ENCODE results near the gene C4BPB. TPM values are rescaled to one million over a fixed set of nuclear protein-coding genes. Genes with fewer than 3 reads are reported as not detected.

Gene C4BPB
- total RNA-seq, 1 experiment from 2014 or later = not detected

- intact Hi-C loops (cut with micrococcal nuclease) = loop anchor here (1.0 to 5.0 kb wide), 6 partner anchors 24 to 350 kb away; partner anchors contain the start of genes IL20 and PFKFB2
- peak; percentile 98 for DNase-seq
- Histone ChIP-seq H3F3A (ENCODE audit: low read length, unreplicated experiment) (peaks cover 6% of the 10 kb centered on the region), H3K27ac (ENCODE audit: low read length) (peak overlapping the region; percentile 3; the same call in 1 of the 2 replicates), H3K9me2 (replicated peaks; ENCODE audit: low read length) (no peaks in the 10 kb centered on the region), H4K20me1 (ENCODE audit: low read length) (no peaks in the 10 kb centered on the region), H3K4me3 (ENCODE audit: low read length) (no peak overlapping the region), H2AFZ (ENCODE audit: low read length) (no peak overlapping the region), H3K27me3 (ENCODE audit: low read length) (no peaks in the 10 kb centered on the region), H3K4me2 (ENCODE audit: low read length) (no peak overlapping the region), H3K79me2 (ENCODE audit: low read length) (no peaks in the 10 kb centered on the region), H3K9me3 (ENCODE audit: low read length) (no peaks in the 10 kb centered on the region), H3K36me3 (ENCODE audit: low read depth, low read length) (peaks cover 22% of the 10 kb centered on the region; the same call in 1 of the 2 replicates), H3K9ac (ENCODE audit: low read length) (no peak overlapping the region), H3K4me1 (ENCODE audit: insufficient read depth, low read length) (peaks cover 37% of the 10 kb centered on the region)
- ATAC-seq = peak; percentile 68
- ChIA-PET POLR2A (ENCODE audit: unreplicated experiment) (interaction anchor here (0.6 kb wide), 1 partner anchor 29 kb away, joined by 3 read pairs; no protein-coding TSS in a partner anchor), CTCF (no interaction called here)
- TF ChIP-seq CTCF (conservative IDR thresholded peaks at IDR 0.05; ENCODE audit: low read depth, low read length) (peak; percentile 99), EZH2 (IDR thresholded peaks at IDR 0.05; ENCODE audit: low read length, unreplicated experiment) (no peak)
- no TSS peak for BruUV-seq (replicated peaks)
These were observed 10.9 kb upstream of the C4BPB start for GRCh38 chr1:207077470-207078377.

GRCh38 chr1:207078578-207079132 is 10.0 kb upstream of the C4BPB start:
- Histone ChIP-seq H3K27me3 (ENCODE audit: low read length) (no peaks in the 10 kb centered on the region), H2AFZ (ENCODE audit: low read length) (no peak overlapping the region), H4K20me1 (ENCODE audit: low read length) (no peaks in the 10 kb centered on the region), H3K79me2 (ENCODE audit: low read length) (no peaks in the 10 kb centered on the region), H3K4me2 (ENCODE audit: low read length) (no peak overlapping the region), H3K9me2 (replicated peaks; ENCODE audit: low read length) (no peaks in the 10 kb centered on the region), H3K9me3 (ENCODE audit: low read length) (no peaks in the 10 kb centered on the region), H3K36me3 (ENCODE audit: low read depth, low read length) (peaks cover 20% of the 10 kb centered on the region; the same call in 1 of the 2 replicates), H3K4me3 (ENCODE audit: low read length) (no peak overlapping the region), H3K4me1 (ENCODE audit: insufficient read depth, low read length) (peaks cover 31% of the 10 kb centered on the region), H3F3A (ENCODE audit: low read length, unreplicated experiment) (peaks cover 6% of the 10 kb centered on the region), H3K9ac (ENCODE audit: low read length) (no peak overlapping the region), H3K27ac (ENCODE audit: low read length) (no peak overlapping the region)
- no peak for DNase-seq
- BruUV-seq (replicated peaks) = no TSS peak
- ATAC-seq = no peak
- CTCF ChIA-PET = no interaction called here
- POLR2A ChIA-PET (ENCODE audit: unreplicated experiment) = no interaction called here
- intact Hi-C loops (cut with micrococcal nuclease) = loop anchor here (2.0 to 5.0 kb wide), 3 partner anchors 58 to 351 kb away; partner anchors contain the start of gene IL20
- no peak for TF ChIP-seq EZH2phosphoT487 (IDR thresholded peaks at IDR 0.05; ENCODE audit: borderline replicate concordance, low read length)
- TF ChIP-seq CTCF (conservative IDR thresholded peaks at IDR 0.05; ENCODE audit: low read depth, low read length) = no peak
- TF ChIP-seq EZH2 (IDR thresholded peaks at IDR 0.05; ENCODE audit: low read length, unreplicated experiment) = no peak
